Measurements from ENCODE around the gene IGF2BP1. TPM values are rescaled to one million over a fixed set of nuclear protein-coding genes. Genes with fewer than 3 reads are reported as not detected.

Gene IGF2BP1
- polyA plus RNA-seq (2013, experiment 1 of 4), result 165 TPM
- 198 TPM for polyA plus RNA-seq (2013, experiment 2 of 4)
- polyA plus RNA-seq (2013, experiment 3 of 4), result 127 TPM
- polyA plus RNA-seq (2013, experiment 4 of 4), result 141 TPM

DNA sequence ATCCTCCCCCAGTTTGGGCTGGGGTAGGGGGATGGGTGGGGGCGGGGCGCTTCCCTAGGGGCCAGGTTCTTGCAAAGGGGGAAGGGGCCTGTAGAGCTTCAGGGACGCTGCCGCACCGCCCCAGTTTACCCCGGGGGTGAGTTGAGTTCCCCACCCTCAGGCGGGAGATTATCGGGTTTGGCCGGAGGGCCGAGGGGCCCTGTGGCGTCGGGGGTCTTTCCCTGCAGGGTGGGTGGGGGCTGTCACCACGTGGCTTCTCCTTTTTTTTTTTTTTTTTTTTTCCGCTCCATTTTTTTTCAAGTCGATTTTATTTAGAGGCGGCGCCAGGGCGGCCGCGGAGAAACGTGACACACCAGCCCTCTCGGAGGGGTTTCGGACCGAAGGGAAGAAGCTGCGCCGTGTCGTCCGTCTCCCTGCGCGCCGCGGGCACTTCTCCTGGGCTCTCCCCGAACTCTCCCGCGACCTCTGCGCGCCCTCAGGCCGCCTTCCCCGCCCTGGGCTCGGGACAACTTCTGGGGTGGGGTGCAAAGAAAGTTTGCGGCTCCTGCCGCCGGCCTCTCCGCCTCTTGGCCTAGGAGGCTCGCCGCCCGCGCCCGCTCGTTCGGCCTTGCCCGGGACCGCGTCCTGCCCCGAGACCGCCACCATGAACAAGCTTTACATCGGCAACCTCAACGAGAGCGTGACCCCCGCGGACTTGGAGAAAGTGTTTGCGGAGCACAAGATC lies at the start of gene IGF2BP1:
Gene IGF2BP1 (plus strand): TSS at position 283 of the 724 bp plus-strand sequence. CDS start 361 bp downstream, at position 644.
- Histone ChIP-seq H3K4me1 (ENCODE audit: control insufficient read depth, insufficient read depth, low read length) (peaks cover 12% of the 10 kb centered on the region), H3K27me3 (ENCODE audit: control insufficient read depth, insufficient read depth, low read length, poor library complexity, severe bottlenecking) (no peaks in the 10 kb centered on the region), H3K27ac (ENCODE audit: insufficient read depth, low read depth, low read length, poor library complexity, severe bottlenecking) (peak within 1 kb of the TSS; percentile 99), H3K4me3 (ENCODE audit: insufficient read depth, low read depth, low read length) (peak within 1 kb of the TSS; percentile 98), H3K9me3 (ENCODE audit: control insufficient read depth, low read length) (no peaks in the 10 kb centered on the region), H3K36me3 (ENCODE audit: control insufficient read depth, insufficient read depth, low read length) (no peaks in the 10 kb centered on the region)
- 0% methylated on average over 62 of the region's 62 CpGs for WGBS, 2 experiments

DNA sequence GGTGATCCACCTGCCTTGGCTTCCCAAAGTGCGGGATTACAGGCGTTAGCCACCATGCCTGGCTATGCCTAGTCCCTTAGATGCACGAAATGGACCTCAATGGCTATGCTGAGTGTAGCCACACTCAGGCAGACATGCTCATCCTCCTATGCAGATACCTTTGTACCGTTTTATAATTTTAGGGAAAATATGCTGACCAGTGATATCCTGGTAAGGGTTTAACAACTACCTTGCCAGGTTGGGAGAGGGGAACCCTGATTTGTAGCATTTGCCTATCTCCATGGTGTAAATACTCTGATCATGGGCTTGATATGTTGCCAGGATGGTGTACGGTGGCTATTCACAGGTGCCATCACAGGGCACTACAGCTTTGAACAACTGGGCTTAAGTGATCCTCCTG lies 45.6 kb upstream of the IGF2BP1 start:
- 91 to 95% methylated on average over 5 of the region's 5 CpGs for WGBS, 2 experiments
- no peaks in the 10 kb centered on the region for H3K36me3 ChIP-seq (ENCODE audit: control insufficient read depth, insufficient read depth, low read length)
- H3K4me1 ChIP-seq (ENCODE audit: control insufficient read depth, insufficient read depth, low read length), result no peaks in the 10 kb centered on the region
- no peak overlapping the region for H3K4me3 ChIP-seq (ENCODE audit: insufficient read depth, low read depth, low read length)
- no peak overlapping the region for H3K27ac ChIP-seq (ENCODE audit: insufficient read depth, low read depth, low read length, poor library complexity, severe bottlenecking)
- no peaks in the 10 kb centered on the region for H3K27me3 ChIP-seq (ENCODE audit: control insufficient read depth, insufficient read depth, low read length, poor library complexity, severe bottlenecking)
- no peaks in the 10 kb centered on the region for H3K9me3 ChIP-seq (ENCODE audit: control insufficient read depth, low read length)

DNA sequence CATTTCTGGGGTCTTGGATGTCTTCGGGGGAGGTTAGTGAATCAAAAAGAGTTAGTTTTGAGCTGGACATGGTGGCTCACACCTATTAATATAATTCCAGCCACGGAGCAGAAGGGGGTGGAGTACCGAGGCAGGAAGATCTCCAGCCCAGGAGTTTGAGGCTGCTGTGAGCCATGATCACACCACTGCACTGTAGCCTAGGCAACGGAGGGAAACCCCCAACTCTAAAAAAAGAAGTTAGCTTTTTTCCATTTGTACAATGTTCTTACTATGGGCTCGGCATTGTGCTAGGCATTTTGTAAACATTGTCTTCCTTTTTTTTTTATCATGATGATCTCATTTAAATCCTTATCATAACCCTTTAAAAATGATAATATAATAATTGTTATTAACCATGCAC lies 44.3 kb upstream of the IGF2BP1 start:
- H3K36me3 ChIP-seq (ENCODE audit: control insufficient read depth, insufficient read depth, low read length), result no peaks in the 10 kb centered on the region

DNA sequence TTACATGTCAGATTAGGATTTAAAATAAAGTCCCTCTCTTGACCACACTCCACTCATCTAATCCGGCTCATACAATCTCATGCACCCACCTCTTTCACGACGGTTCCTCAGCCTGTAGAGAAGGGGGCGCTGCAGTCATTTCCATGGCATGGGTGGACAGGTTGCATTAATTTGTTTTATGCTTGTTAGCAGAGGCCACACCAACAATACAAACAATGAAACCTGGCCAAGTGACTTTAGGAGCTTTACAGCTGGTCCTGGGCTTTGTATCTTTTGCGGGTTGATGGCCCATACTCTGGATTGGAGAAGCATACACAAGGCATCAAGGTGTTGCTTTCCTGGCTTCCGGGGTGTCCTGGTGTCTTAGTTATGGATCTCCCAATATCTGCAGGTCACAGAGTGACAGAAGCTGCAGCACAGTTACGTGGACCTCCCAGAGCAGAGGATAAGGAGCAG lies 42.9 kb upstream of the IGF2BP1 start:
- no peak overlapping the region for H3K27ac ChIP-seq (ENCODE audit: insufficient read depth, low read depth, low read length, poor library complexity, severe bottlenecking)
- no peaks in the 10 kb centered on the region for H3K36me3 ChIP-seq (ENCODE audit: control insufficient read depth, insufficient read depth, low read length)
- H3K4me1 ChIP-seq (ENCODE audit: control insufficient read depth, insufficient read depth, low read length), result no peaks in the 10 kb centered on the region
- WGBS, 2 experiments, result 44 to 46% methylated on average over 7 of the region's 7 CpGs
- no peaks in the 10 kb centered on the region for H3K9me3 ChIP-seq (ENCODE audit: control insufficient read depth, low read length)
- no peak overlapping the region for H3K4me3 ChIP-seq (ENCODE audit: insufficient read depth, low read depth, low read length)
- no peaks in the 10 kb centered on the region for H3K27me3 ChIP-seq (ENCODE audit: control insufficient read depth, insufficient read depth, low read length, poor library complexity, severe bottlenecking)

More for the DNA sequence above, 44.3 kb upstream of the IGF2BP1 start:
- no peaks in the 10 kb centered on the region for H3K4me1 ChIP-seq (ENCODE audit: control insufficient read depth, insufficient read depth, low read length)
- 78 to 86% methylated on average over 4 to 5 of the region's 5 CpGs for WGBS, 2 experiments
- H3K27ac ChIP-seq (ENCODE audit: insufficient read depth, low read depth, low read length, poor library complexity, severe bottlenecking), result no peak overlapping the region
- no peaks in the 10 kb centered on the region for H3K27me3 ChIP-seq (ENCODE audit: control insufficient read depth, insufficient read depth, low read length, poor library complexity, severe bottlenecking)
- no peak overlapping the region for H3K4me3 ChIP-seq (ENCODE audit: insufficient read depth, low read depth, low read length)
- H3K9me3 ChIP-seq (ENCODE audit: control insufficient read depth, low read length), result no peaks in the 10 kb centered on the region

DNA sequence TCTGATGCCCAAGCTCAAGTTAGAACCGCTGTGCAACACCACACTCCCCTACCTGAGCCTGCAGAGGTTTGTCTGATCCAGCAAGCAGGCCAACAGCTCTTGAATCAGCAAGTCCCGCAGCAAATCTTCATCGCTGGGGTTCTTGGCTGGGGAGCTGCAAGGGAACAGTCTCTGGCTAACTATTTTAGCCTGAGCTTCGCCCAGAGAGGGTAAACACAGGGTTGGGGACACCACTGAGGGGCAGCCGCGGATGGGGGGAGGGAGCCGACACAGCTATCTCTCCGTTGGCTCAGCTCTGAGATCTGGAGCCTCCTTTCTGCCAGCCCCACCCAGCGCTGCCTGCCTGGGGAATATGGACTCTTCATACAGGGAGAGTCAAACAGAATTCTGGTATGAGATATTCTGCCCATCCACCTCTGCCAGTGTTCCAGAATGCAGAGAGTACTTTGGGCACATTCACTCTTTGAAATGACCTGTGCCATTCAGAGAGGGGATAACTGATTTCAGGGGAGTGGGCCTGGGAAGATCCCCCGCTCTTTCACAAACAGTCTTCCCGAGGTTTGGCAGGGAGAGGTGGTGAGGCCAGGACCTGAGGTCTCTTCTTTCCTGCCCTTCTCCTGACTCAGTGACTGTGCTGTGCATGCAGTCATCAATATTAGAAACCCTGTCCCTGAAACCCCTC lies 36.2 kb upstream of the IGF2BP1 start:
- 36 to 39% methylated on average over 11 of the region's 11 CpGs for WGBS, 2 experiments
- H3K36me3 ChIP-seq (ENCODE audit: control insufficient read depth, insufficient read depth, low read length), result no peaks in the 10 kb centered on the region
- peaks cover 11% of the 10 kb centered on the region for H3K4me1 ChIP-seq (ENCODE audit: control insufficient read depth, insufficient read depth, low read length)
- H3K4me3 ChIP-seq (ENCODE audit: insufficient read depth, low read depth, low read length), result no peak overlapping the region
- no peak overlapping the region for H3K27ac ChIP-seq (ENCODE audit: insufficient read depth, low read depth, low read length, poor library complexity, severe bottlenecking)
- no peaks in the 10 kb centered on the region for H3K27me3 ChIP-seq (ENCODE audit: control insufficient read depth, insufficient read depth, low read length, poor library complexity, severe bottlenecking)
- no peaks in the 10 kb centered on the region for H3K9me3 ChIP-seq (ENCODE audit: control insufficient read depth, low read length)

DNA sequence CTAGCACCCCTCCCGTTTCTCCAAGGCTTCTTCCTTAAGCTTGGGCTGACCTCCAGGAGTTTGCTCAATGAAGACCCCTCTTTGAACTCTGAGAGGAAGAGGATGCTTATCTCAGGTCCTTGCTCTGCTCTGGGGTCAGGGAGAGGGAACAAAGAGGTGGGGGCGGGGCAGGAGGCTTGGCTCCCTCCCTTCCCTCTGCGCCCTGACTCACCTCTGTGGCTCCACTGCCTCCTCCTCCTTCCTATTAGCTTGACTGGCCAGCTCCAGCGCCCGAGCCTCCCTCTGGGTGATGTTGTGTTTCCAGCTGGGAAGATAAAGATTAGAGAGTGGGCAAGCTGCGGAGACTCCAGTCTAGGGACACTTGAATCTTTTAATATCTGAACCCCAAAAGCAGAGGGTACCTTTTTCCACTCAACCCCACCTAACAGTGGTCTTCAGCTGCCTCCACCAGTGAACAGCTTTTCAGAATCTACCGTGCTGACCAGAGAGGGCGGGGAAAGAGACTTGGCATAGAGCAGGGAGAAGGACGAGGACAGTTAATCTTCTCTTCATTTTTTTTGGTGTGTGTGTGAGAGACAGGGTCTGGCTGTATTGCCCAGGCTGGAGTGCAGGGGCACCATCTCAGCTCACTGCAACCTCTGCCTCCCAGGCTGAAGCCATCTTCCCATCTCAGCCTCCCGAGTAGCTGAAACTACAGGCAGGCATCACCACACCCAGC lies 35.5 kb upstream of the IGF2BP1 start:
- Histone ChIP-seq H3K4me1 (ENCODE audit: control insufficient read depth, insufficient read depth, low read length) (peaks cover 11% of the 10 kb centered on the region), H3K9me3 (ENCODE audit: control insufficient read depth, low read length) (no peaks in the 10 kb centered on the region), H3K36me3 (ENCODE audit: control insufficient read depth, insufficient read depth, low read length) (no peaks in the 10 kb centered on the region), H3K4me3 (ENCODE audit: insufficient read depth, low read depth, low read length) (no peak overlapping the region), H3K27me3 (ENCODE audit: control insufficient read depth, insufficient read depth, low read length, poor library complexity, severe bottlenecking) (no peaks in the 10 kb centered on the region), H3K27ac (ENCODE audit: insufficient read depth, low read depth, low read length, poor library complexity, severe bottlenecking) (no peak overlapping the region)
- 37 to 45% methylated on average over 7 to 10 of the region's 10 CpGs for WGBS, 2 experiments

DNA sequence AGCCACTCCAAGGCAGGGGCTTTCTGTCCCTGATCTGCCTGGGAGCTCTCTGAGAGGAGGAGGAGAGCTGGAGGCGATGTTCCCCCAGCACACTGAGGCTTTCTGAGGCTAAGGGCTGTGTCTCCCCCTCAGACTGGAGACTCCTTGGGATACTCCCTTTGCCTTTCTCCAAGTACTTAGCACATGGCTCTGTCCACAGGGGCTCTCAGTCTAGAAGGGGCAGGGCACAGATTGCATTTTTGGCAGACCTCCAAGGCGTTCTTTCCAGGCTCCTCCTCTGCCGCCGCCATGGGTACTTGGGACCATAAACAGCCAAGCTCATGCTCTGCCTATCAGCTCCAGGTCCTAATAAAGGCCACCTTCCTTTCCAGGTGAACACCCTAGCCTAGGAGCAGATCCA lies 27.0 kb upstream of the IGF2BP1 start:
- Histone ChIP-seq H3K36me3 (ENCODE audit: control insufficient read depth, insufficient read depth, low read length) (no peaks in the 10 kb centered on the region), H3K27me3 (ENCODE audit: control insufficient read depth, insufficient read depth, low read length, poor library complexity, severe bottlenecking) (no peaks in the 10 kb centered on the region), H3K27ac (ENCODE audit: insufficient read depth, low read depth, low read length, poor library complexity, severe bottlenecking) (no peak overlapping the region), H3K9me3 (ENCODE audit: control insufficient read depth, low read length) (no peaks in the 10 kb centered on the region), H3K4me1 (ENCODE audit: control insufficient read depth, insufficient read depth, low read length) (peaks cover 14% of the 10 kb centered on the region), H3K4me3 (ENCODE audit: insufficient read depth, low read depth, low read length) (no peak overlapping the region)
- 74 to 80% methylated on average over 4 of the region's 4 CpGs for WGBS, 2 experiments

DNA sequence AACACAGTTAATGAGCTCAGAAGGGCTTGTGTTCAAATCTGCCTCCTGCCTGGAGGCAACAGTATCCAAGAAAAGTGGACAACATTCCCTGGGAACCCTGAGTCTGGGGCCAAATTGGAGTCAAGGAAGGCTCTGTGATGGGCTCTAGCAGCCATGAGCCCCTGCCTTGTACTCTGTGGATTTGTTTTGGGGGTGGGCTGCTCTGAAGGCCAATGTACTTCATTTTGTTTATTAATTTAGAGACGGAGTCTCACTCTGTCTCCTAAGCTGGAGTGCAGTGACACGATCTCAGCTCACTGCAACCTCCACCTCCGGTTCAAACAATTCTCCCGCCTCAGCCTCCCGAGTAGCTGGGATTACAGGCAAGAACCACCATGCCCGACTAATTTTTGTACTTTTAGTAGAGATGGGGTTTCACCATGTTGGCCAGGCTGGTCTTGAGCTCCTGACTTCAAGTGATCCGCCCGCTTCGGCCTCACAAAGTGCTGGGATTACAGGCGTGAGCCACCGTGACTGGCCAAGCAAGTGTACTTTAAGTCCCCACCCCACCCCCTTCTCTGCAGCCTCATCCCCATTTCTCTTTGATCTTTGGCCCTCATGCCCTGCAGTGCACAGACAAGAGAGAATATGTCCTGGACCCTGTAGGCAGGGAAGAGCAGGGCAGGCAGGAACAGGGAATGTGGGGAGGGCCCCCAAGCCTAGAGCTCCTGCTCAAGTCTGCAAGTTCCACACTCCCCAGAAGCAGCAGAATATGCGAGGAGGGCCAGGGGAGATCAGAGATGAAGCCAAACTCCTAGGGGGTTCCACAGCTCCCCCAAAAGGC lies 26.1 kb upstream of the IGF2BP1 start:
- Histone ChIP-seq H3K27me3 (ENCODE audit: control insufficient read depth, insufficient read depth, low read length, poor library complexity, severe bottlenecking) (no peaks in the 10 kb centered on the region), H3K4me3 (ENCODE audit: insufficient read depth, low read depth, low read length) (no peak overlapping the region), H3K4me1 (ENCODE audit: control insufficient read depth, insufficient read depth, low read length) (peaks cover 14% of the 10 kb centered on the region), H3K36me3 (ENCODE audit: control insufficient read depth, insufficient read depth, low read length) (no peaks in the 10 kb centered on the region), H3K27ac (ENCODE audit: insufficient read depth, low read depth, low read length, poor library complexity, severe bottlenecking) (no peak overlapping the region), H3K9me3 (ENCODE audit: control insufficient read depth, low read length) (no peaks in the 10 kb centered on the region)
- 75 to 81% methylated on average over 12 of the region's 12 CpGs for WGBS, 2 experiments

DNA sequence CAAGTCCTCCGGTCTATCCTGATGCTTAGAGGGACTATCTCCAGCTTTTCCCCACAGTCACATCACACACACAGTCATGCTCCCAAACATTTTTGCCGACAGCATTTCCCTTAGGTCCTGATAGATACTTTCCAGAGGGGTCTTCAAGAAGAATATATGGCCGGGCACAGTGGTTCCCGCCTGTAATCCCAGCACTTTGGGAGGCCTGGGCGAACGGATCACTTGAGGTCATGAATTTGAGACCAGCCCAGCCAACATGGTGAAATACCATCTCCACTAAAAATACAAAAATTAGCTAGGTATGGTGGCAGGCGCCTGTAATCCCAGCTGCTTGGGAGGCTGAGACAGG lies 24.5 kb upstream of the IGF2BP1 start:
- H3K9me3 ChIP-seq (ENCODE audit: control insufficient read depth, low read length), result no peaks in the 10 kb centered on the region
- peaks cover 14% of the 10 kb centered on the region for H3K4me1 ChIP-seq (ENCODE audit: control insufficient read depth, insufficient read depth, low read length)
- no peaks in the 10 kb centered on the region for H3K27me3 ChIP-seq (ENCODE audit: control insufficient read depth, insufficient read depth, low read length, poor library complexity, severe bottlenecking)
- H3K27ac ChIP-seq (ENCODE audit: insufficient read depth, low read depth, low read length, poor library complexity, severe bottlenecking), result no peak overlapping the region
- H3K36me3 ChIP-seq (ENCODE audit: control insufficient read depth, insufficient read depth, low read length), result no peaks in the 10 kb centered on the region
- no peak overlapping the region for H3K4me3 ChIP-seq (ENCODE audit: insufficient read depth, low read depth, low read length)
- WGBS, 2 experiments, result 70 to 80% methylated on average over 7 of the region's 7 CpGs

Data from ectodermal cell (in vitro differentiated cells).